ENCODE results near the gene ARL15.

DNA sequence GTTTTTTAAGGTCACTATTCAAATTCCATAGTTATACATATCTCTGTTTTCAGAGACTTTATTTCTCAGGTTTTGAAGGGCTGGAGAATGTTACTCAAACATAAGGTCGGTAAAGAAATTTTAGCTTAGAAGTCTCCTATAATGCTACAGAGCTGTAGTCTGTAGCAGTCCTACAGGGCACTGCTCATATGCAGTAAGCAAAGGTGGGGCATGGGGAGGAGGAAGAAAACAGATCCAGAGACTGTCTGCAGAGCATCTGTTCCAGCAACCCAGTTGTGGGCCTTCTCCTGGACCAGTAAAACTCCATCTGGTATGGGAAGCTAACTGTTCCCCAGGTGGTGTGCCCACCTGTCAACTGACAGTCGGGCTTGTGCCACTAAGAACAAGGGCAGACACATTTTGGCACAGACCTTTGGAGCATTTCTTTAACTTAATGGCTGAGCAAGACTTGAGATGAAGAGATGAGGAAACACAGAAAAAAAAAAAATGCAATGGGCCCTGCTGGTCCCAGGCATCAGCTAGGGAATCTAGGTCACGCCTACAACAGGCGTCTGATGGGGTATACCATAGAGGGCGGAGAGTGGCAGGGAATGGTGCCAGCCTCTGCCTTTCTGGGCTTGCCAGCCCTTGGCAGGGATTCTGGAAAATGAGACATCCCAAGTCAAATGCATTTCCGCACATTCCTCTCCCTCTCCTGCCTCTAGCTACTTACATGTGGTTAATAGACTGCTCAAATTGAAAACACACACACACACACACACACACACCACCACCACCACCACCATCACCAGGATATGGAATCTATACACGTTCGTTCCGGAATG lies 218.9 kb downstream of the ARL15 start:
- TF ChIP-seq POLR2A (IDR thresholded peaks at IDR 0.05; ENCODE audit: extremely low read depth, insufficient read length) (no peak), MYC (IDR thresholded peaks at IDR 0.05; ENCODE audit: low read depth, low read length) (no peak)
- TF ChIP-seq, protein P1, sequence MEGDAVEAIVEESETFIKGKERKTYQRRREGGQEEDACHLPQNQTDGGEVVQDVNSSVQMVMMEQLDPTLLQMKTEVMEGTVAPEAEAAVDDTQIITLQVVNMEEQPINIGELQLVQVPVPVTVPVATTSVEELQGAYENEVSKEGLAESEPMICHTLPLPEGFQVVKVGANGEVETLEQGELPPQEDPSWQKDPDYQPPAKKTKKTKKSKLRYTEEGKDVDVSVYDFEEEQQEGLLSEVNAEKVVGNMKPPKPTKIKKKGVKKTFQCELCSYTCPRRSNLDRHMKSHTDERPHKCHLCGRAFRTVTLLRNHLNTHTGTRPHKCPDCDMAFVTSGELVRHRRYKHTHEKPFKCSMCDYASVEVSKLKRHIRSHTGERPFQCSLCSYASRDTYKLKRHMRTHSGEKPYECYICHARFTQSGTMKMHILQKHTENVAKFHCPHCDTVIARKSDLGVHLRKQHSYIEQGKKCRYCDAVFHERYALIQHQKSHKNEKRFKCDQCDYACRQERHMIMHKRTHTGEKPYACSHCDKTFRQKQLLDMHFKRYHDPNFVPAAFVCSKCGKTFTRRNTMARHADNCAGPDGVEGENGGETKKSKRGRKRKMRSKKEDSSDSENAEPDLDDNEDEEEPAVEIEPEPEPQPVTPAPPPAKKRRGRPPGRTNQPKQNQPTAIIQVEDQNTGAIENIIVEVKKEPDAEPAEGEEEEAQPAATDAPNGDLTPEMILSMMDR (IDR thresholded peaks at IDR 0.05; ENCODE audit: low read depth, low read length), result no peak
